ENCODE measurements around the gene IMPG2. TPM values are rescaled to one million over a fixed set of nuclear protein-coding genes. Genes with fewer than 3 reads are reported as not detected.

IMPG2 gene
- total RNA-seq, 2 donors from 2014 or later, result 0.23 to 0.28 TPM

GRCh38 chr3:101273608-101274007 lies 46.8 kb downstream of the IMPG2 start:
- no peaks in the 10 kb centered on the region for H3K4me1 ChIP-seq (replicated peaks)
- H3K4me3 ChIP-seq, result no peak overlapping the region
- no peak overlapping the region for H3K27ac ChIP-seq
- intact Hi-C loops (cut with DNase I), result no loop called here
- no peaks in the 10 kb centered on the region for H3K36me3 ChIP-seq
- DNase-seq (ENCODE audit: low spot score), result no peak
- WGBS, result 88% methylated on average over 2 of the region's 2 CpGs
- no peak for TF ChIP-seq POLR2A (IDR thresholded peaks at IDR 0.05)
- no peaks in the 10 kb centered on the region for H3K27me3 ChIP-seq (replicated peaks; ENCODE audit: insufficient read depth)
- no peaks in the 10 kb centered on the region for H3K9me3 ChIP-seq

GRCh38 chr3:101273156-101273555 lies 47.2 kb downstream of the IMPG2 start:
- H3K4me3 ChIP-seq, result no peak overlapping the region
- TF ChIP-seq CTCF (IDR thresholded peaks at IDR 0.05) (no peak), POLR2AphosphoS5 (IDR thresholded peaks at IDR 0.05) (no peak), POLR2A (IDR thresholded peaks at IDR 0.05) (no peak)
- no peaks in the 10 kb centered on the region for H3K4me1 ChIP-seq (replicated peaks)
- no peak for DNase-seq (ENCODE audit: low spot score)
- no peak overlapping the region for H3K27ac ChIP-seq
- H3K27me3 ChIP-seq (replicated peaks; ENCODE audit: insufficient read depth), result no peaks in the 10 kb centered on the region
- no peaks in the 10 kb centered on the region for H3K9me3 ChIP-seq
- H3K36me3 ChIP-seq, result no peaks in the 10 kb centered on the region
- intact Hi-C loops (cut with DNase I), result no loop called here

DNA sequence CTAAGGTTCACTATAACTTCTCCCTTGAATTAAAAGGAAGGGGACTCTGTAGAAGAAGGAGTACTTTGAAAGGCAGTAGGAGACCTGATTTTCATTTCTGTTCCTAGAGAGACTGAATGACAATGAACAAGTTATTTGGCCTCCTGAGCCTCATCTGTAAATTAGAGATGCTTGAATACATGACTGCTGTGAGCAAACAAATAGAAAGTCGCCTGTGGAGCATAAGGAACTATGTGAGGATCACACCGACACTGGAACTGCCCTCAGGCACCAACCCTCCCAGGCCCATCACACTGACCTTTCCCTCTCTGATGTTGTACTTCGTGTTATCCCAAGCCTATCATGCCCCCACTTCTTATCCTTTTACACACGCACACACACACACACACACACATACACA lies 48.6 kb downstream of the IMPG2 start:
- no peak for DNase-seq (ENCODE audit: low spot score)
- Histone ChIP-seq H3K4me1 (replicated peaks) (no peaks in the 10 kb centered on the region), H3K36me3 (no peaks in the 10 kb centered on the region), H3K27me3 (replicated peaks; ENCODE audit: insufficient read depth) (no peaks in the 10 kb centered on the region), H3K27ac (no peak overlapping the region), H3K9me3 (no peaks in the 10 kb centered on the region), H3K4me3 (no peak overlapping the region)
- intact Hi-C loops (cut with DNase I), result no loop called here
- WGBS, result 83% methylated on average over 4 of the region's 4 CpGs
- TF ChIP-seq POLR2AphosphoS5 (IDR thresholded peaks at IDR 0.05) (no peak), POLR2A (IDR thresholded peaks at IDR 0.05) (no peak), CTCF (IDR thresholded peaks at IDR 0.05) (no peak)

GRCh38 chr3:101270149-101270548 lies 50.2 kb downstream of the IMPG2 start:
- Histone ChIP-seq H3K27ac (no peak overlapping the region), H3K4me3 (no peak overlapping the region), H3K27me3 (replicated peaks; ENCODE audit: insufficient read depth) (no peaks in the 10 kb centered on the region), H3K4me1 (replicated peaks) (no peaks in the 10 kb centered on the region), H3K9me3 (no peaks in the 10 kb centered on the region), H3K36me3 (no peaks in the 10 kb centered on the region)
- WGBS, result 74% methylated on average over 5 of the region's 5 CpGs
- DNase-seq (ENCODE audit: low spot score), result no peak
- no peak for TF ChIP-seq CTCF (IDR thresholded peaks at IDR 0.05)
- no peak for TF ChIP-seq POLR2AphosphoS5 (IDR thresholded peaks at IDR 0.05)
- TF ChIP-seq POLR2A (IDR thresholded peaks at IDR 0.05), result no peak
- intact Hi-C loops (cut with DNase I), result no loop called here

DNA sequence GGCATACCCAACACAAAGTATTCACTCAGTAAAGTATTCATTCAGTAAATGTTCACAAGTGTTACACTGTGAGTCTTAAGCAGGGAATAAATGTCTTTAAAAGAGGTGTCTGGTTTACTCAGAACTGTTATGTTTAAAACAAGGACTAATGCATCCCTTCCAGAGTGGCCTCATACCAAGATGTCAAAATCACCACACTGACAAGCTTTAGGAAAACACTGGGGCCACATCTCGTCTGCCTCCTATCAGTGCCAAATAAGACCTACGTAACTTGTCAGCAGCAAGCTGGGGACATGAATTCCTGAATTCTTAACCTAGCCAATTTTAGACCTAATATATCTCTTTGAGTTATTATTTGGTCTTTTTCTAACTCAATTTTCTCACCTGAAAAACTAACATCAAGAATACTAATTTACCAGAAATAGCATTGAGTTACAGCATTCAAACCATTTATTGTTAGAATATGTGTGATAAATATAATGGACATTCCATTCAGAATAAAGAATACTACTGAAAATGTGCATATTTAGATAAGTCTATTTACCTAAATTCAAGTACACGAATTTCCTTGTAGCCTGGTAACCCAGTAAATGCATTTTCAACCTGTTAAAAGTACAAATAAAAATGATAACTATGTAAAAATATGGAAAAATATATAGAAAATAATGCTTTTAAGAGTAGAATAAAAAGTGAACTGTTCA lies 51.3 kb downstream of the IMPG2 start:
- no peak for TF ChIP-seq POLR2AphosphoS5 (IDR thresholded peaks at IDR 0.05)
- no peak for TF ChIP-seq CTCF (IDR thresholded peaks at IDR 0.05)
- no peak for TF ChIP-seq POLR2A (IDR thresholded peaks at IDR 0.05)
- no peaks in the 10 kb centered on the region for H3K36me3 ChIP-seq
- no peaks in the 10 kb centered on the region for H3K4me1 ChIP-seq (replicated peaks)
- WGBS, result 52% methylated on average over 3 of the region's 3 CpGs
- intact Hi-C loops (cut with DNase I), result no loop called here
- H3K27me3 ChIP-seq (replicated peaks; ENCODE audit: insufficient read depth), result no peaks in the 10 kb centered on the region
- H3K4me3 ChIP-seq, result no peak overlapping the region
- H3K9me3 ChIP-seq, result no peaks in the 10 kb centered on the region
- DNase-seq (ENCODE audit: low spot score), result no peak
- no peak overlapping the region for H3K27ac ChIP-seq

All from prostate gland (tissue), 2 donors.